H9 (cell line): Measurements from ENCODE around the gene PXDN. TPM values are rescaled to one million over a fixed set of nuclear protein-coding genes. Genes with fewer than 3 reads are reported as not detected.

ENCODE experiments used
- DNase-seq: peaks from one replicate; pipeline ENCODE4 v3.0.0-alpha.2; 2017
- H2AFZ ChIP-seq: one replicate; pipeline ENCODE4 v1.6.1; 2013; ENCODE audit warnings: mild to moderate bottlenecking, low read length, control low read depth, moderate library complexity
- H2AK5ac ChIP-seq: 2 replicates; pipeline ENCODE4 v1.6.1; 2013; ENCODE audit warnings: low read length, control low read depth, mixed read lengths; ENCODE audit not compliant: insufficient read length
- H2BK120ac ChIP-seq: one replicate; pipeline ENCODE4 v1.6.1; 2013; ENCODE audit warnings: low read depth, mild to moderate bottlenecking, low read length, control low read depth, inconsistent platforms; ENCODE audit not compliant: poor library complexity, severe bottlenecking
- H2BK12ac ChIP-seq: 2 replicates; pipeline ENCODE4 v1.6.1; 2013; ENCODE audit warnings: low read length, control low read depth, mixed read lengths, low read depth; ENCODE audit not compliant: insufficient read length
- H2BK15ac ChIP-seq: 2 replicates; pipeline ENCODE4 v1.6.1; 2013; ENCODE audit warnings: low read depth, low read length, control low read depth
- H2BK20ac ChIP-seq: one replicate; pipeline ENCODE4 v1.6.1; 2013; ENCODE audit warnings: low read depth, mild to moderate bottlenecking, low read length, control low read depth, inconsistent platforms; ENCODE audit not compliant: poor library complexity, severe bottlenecking
- H2BK5ac ChIP-seq: 2 replicates; pipeline ENCODE4 v1.6.1; 2013; ENCODE audit warnings: low read length, control low read depth, mixed read lengths; ENCODE audit not compliant: insufficient read length
- H3K14ac ChIP-seq: 2 replicates; pipeline ENCODE4 v1.6.1; 2013; ENCODE audit warnings: low read length, control low read depth; ENCODE audit not compliant: insufficient read depth
- H3K18ac ChIP-seq: 2 replicates; pipeline ENCODE4 v1.6.1; 2013; ENCODE audit warnings: low read depth, mild to moderate bottlenecking, mixed read lengths, low read length, control low read depth; ENCODE audit not compliant: insufficient read length
- H3K23ac ChIP-seq: 2 replicates; pipeline ENCODE4 v1.6.1; 2013; ENCODE audit warnings: low read length, control low read depth, mixed read lengths, low read depth; ENCODE audit not compliant: insufficient read length
- H3K23me2 ChIP-seq: 2 replicates; pipeline ENCODE4 v1.6.1; 2013; ENCODE audit warnings: low read depth, mild to moderate bottlenecking, mixed read lengths, low read length, control low read depth; ENCODE audit not compliant: insufficient read length, poor library complexity, severe bottlenecking
- H3K27ac ChIP-seq: 2 replicates; pipeline ENCODE4 v1.5.1; 2013; ENCODE audit warnings: low read length, control low read depth, mixed read lengths, low read depth; ENCODE audit not compliant: insufficient read length
- H3K27me3 ChIP-seq: 2 replicates; pipeline ENCODE4 v1.6.1; 2013; ENCODE audit warnings: low read length, control low read depth, inconsistent platforms; ENCODE audit not compliant: insufficient read depth
- H3K4ac ChIP-seq: 2 replicates; pipeline ENCODE4 v1.6.1; 2013; ENCODE audit warnings: low read depth, mild to moderate bottlenecking, control low read depth, inconsistent platforms, low read length, moderate library complexity
- H3K4me1 ChIP-seq: 2 replicates; pipeline ENCODE4 v1.6.1; 2013; ENCODE audit warnings: low read length, control low read depth, inconsistent platforms; ENCODE audit not compliant: insufficient read depth
- H3K4me2 ChIP-seq: 2 replicates; pipeline ENCODE4 v1.6.1; 2013; ENCODE audit warnings: low read length, control low read depth, mixed read lengths; ENCODE audit not compliant: insufficient read length, insufficient read depth
- H3K56ac ChIP-seq: 2 replicates; pipeline ENCODE4 v1.6.1; 2013; ENCODE audit warnings: low read depth, mild to moderate bottlenecking, mixed read lengths, low read length, control low read depth; ENCODE audit not compliant: insufficient read length
- H3K79me1 ChIP-seq: 2 replicates; pipeline ENCODE4 v1.6.1; 2013; ENCODE audit warnings: low read depth, mild to moderate bottlenecking, moderate library complexity, low read length, control low read depth, inconsistent platforms; ENCODE audit not compliant: insufficient read depth, poor library complexity, severe bottlenecking
- H3K79me2 ChIP-seq: 2 replicates; pipeline ENCODE4 v1.6.1; 2013; ENCODE audit warnings: low read length, control low read depth, inconsistent platforms; ENCODE audit not compliant: insufficient read depth
- H3K9ac ChIP-seq: 2 replicates; pipeline ENCODE4 v1.6.1; 2013; ENCODE audit warnings: low read length, control low read depth, mixed read lengths; ENCODE audit not compliant: insufficient read length; ENCODE audit errors: extremely low read depth
- H3K9me3 ChIP-seq: one replicate; pipeline ENCODE4 v1.6.1; 2013; ENCODE audit warnings: low read depth, low read length, inconsistent platforms; ENCODE audit not compliant: control insufficient read depth
- H3T11ph ChIP-seq: one replicate; pipeline ENCODE4 v1.6.1; 2013; ENCODE audit warnings: mild to moderate bottlenecking, low read length, control low read depth, inconsistent platforms
- H4K20me1 ChIP-seq: one replicate; pipeline ENCODE4 v1.6.1; 2013; ENCODE audit not compliant: control insufficient read depth, insufficient read length, insufficient read depth
- H4K5ac ChIP-seq: 2 replicates; pipeline ENCODE4 v1.6.1; 2013; ENCODE audit warnings: low read depth, mild to moderate bottlenecking, mixed read lengths, low read length, control low read depth; ENCODE audit not compliant: insufficient read length
- H4K8ac ChIP-seq: replicated peaks from 2 replicates; pipeline ENCODE4 v1.6.1; 2013; ENCODE audit warnings: low read length, control low read depth, mixed read lengths, low read depth; ENCODE audit not compliant: insufficient read length
- H4K91ac ChIP-seq: 2 replicates; pipeline ENCODE4 v1.6.1; 2013; ENCODE audit warnings: low read depth, mild to moderate bottlenecking, moderate library complexity, mixed read lengths, low read length, control low read depth; ENCODE audit not compliant: insufficient read length
- H3K27ac Mint-ChIP-seq, 3 experiments: 2 replicates in 2 of 3; 3 replicates in 1 of 3; pipeline ENCODE4 v1.8.0; 2020 to 2021; ENCODE audit warnings: mixed read lengths in 3 of 3, mild to moderate bottlenecking in 1 of 3, moderate library complexity in 1 of 3
- H3K27me3 Mint-ChIP-seq: 2 replicates; pipeline ENCODE4 v1.8.0; 2021; ENCODE audit warnings: low read depth, mild to moderate bottlenecking, moderate library complexity, mixed read lengths
- H3K36me3 Mint-ChIP-seq, 3 experiments: 2 replicates in 2 of 3; 3 replicates in 1 of 3; pipeline ENCODE4 v1.8.0; 2020 to 2021; ENCODE audit warnings: low read depth in 3 of 3, mixed read lengths in 3 of 3; ENCODE audit not compliant: insufficient read depth in 1 of 3
- H3K4me1 Mint-ChIP-seq, 2 experiments: 2 replicates each; pipeline ENCODE4 v1.8.0; 2020; ENCODE audit warnings: mixed read lengths in 2 of 2
- H3K4me3 Mint-ChIP-seq, 2 experiments: 2 replicates in 1 of 2; 3 replicates in 1 of 2; pipeline ENCODE4 v1.8.0; 2020 to 2021; ENCODE audit warnings: mild to moderate bottlenecking in 2 of 2, mixed read lengths in 2 of 2, moderate library complexity in 1 of 2
- H3K9me3 Mint-ChIP-seq, 2 experiments: 2 replicates in 1 of 2; 3 replicates in 1 of 2; pipeline ENCODE4 v1.8.0; 2020; ENCODE audit warnings: mild to moderate bottlenecking in 2 of 2, mixed read lengths in 2 of 2, moderate library complexity in 1 of 2
- CTCF ChIP-seq: fragments of 200-600 bp; sonication (generic); conservative IDR thresholded peaks from 3 replicates; pipeline ENCODE4 v1.8.0; 2021; ENCODE audit warnings: antibody characterized with exemption, mild to moderate bottlenecking
- WGBS: extraction: QIAGEN DNeasy Blood & Tissue Kit; methylation state at CpG from one replicate; pipeline ENCODE4 v1.1.7; 2013; ENCODE audit warnings: missing lambda C conversion rate, low lambda C conversion rate, mixed read lengths; ENCODE audit not compliant: insufficient read length; ENCODE audit errors: extremely low coverage; 5-methylcytosine and 5-hydroxymethylcytosine counted together
- total RNA-seq: library from RNA; stranded (reverse); gene quantifications from 2 replicates; pipeline ENCODE4 v1.2.1, GENCODE V29; 2021

The PXDN gene
- total RNA-seq, 1 experiment from 2014 or later = 146 TPM

DNA sequence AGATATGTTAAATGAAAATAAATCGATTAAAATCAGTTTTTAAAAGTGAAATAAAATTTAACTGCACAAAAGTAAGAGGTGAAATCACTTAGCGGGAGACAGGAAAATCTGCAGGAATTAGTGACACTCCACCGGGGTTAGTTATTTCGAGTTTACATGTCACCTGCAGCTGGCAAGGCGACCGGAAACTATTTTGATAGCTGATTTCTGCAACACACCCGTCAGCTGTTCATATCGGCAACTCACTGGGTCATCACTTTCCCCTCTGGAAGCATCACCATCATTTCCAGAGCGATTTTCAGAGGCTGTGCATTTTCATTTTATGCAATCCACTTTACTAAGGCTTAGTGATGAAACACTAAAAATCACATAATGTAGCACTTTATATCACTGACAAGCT lies 52.9 kb downstream of the PXDN start:
- Histone ChIP-seq H3K4ac (no peak overlapping the region), H3K14ac (no peak overlapping the region), H2BK20ac (no peak overlapping the region), H3K9ac (no peak overlapping the region), H3K79me2 (no peaks in the 10 kb centered on the region), H3K23ac (no peak overlapping the region), H2BK12ac (no peak overlapping the region), H2BK5ac (no peak overlapping the region), H3K4me1 (no peaks in the 10 kb centered on the region; the same call in 1 of the 2 replicates), H3T11ph (no peak overlapping the region), H2BK15ac (no peak overlapping the region), H4K91ac (no peak overlapping the region), H3K56ac (no peak overlapping the region), H3K27ac (no peak overlapping the region), H4K5ac (no peak overlapping the region), H3K18ac (no peak overlapping the region), H2AFZ (no peak overlapping the region), H2AK5ac (no peak overlapping the region), H3K79me1 (no peaks in the 10 kb centered on the region), H4K8ac (no peak overlapping the region), H3K27me3 (no peaks in the 10 kb centered on the region), H3K23me2 (no peaks in the 10 kb centered on the region), H3K4me2 (no peak overlapping the region), H4K20me1 (no peaks in the 10 kb centered on the region), H2BK120ac (no peak overlapping the region), H3K9me3 (no peaks in the 10 kb centered on the region)
- TF ChIP-seq CTCF = no peak
- no peak for DNase-seq
- H3K4me1 Mint-ChIP-seq = peaks cover 7 to 15% of the 10 kb centered on the region in 2 experiments
- no peaks in the 10 kb centered on the region for H3K27me3 Mint-ChIP-seq
- peaks cover 4 to 50% (median 28%) of the 10 kb centered on the region in 3 experiments; a peak in 6 of 7 replicates for H3K36me3 Mint-ChIP-seq
- H3K4me3 Mint-ChIP-seq = no peak overlapping the region
- WGBS = 100% methylated on average over 1 of the region's 9 CpGs
- no peak overlapping the region for H3K27ac Mint-ChIP-seq
- no peaks in the 10 kb centered on the region for H3K9me3 Mint-ChIP-seq
